Measurements from ENCODE around the gene MAPK8IP1. TPM values are rescaled to one million over a fixed set of nuclear protein-coding genes. Genes with fewer than 3 reads are reported as not detected.

Gene MAPK8IP1
- total and polyA plus RNA-seq, 2 donors (not counting 1 experiment from before 2014, with no cell fraction given), result 2.1 to 4.0 TPM

- H3K9me3 Mint-ChIP-seq (ENCODE audit: insufficient read depth), result no peaks in the 10 kb centered on the region
- H3K4me1 Mint-ChIP-seq, result peaks cover 22% of the 10 kb centered on the region
- peaks cover 70% of the 10 kb centered on the region for H3K79me2 ChIP-seq (ENCODE audit: control insufficient read depth, insufficient read depth, low read length)
- intact Hi-C loops (cut with micrococcal nuclease), result no loop called here
- 96% methylated on average over 5 of the region's 6 CpGs for WGBS (ENCODE audit: insufficient coverage)
- H3K27ac Mint-ChIP-seq, result no peak overlapping the region
- no peaks in the 10 kb centered on the region for H3K9me3 ChIP-seq (ENCODE audit: control extremely low read depth in 1 of 3, control insufficient read depth in 2 of 3, insufficient read depth in 1 of 3, low read length in 2 of 3)
- POLR2A ChIA-PET, result no interaction called here
- DNase-seq, result no peak
- peaks cover 94% of the 10 kb centered on the region for H4K20me1 ChIP-seq (ENCODE audit: control insufficient read depth, insufficient read depth, low read length, poor library complexity, severe bottlenecking)
- H3K9ac ChIP-seq (ENCODE audit: low read length), result no peak overlapping the region
- no peak overlapping the region for H3K4me3 ChIP-seq (ENCODE audit: control extremely low read depth in 1 of 5, extremely low read depth in 1 of 5, insufficient read depth in 1 of 5, low read depth in 2 of 5, low read length in 4 of 5)
- H3K27me3 Mint-ChIP-seq, result no peaks in the 10 kb centered on the region
- peaks cover 0 to 63% of the 10 kb centered on the region in 2 experiments for H3K36me3 ChIP-seq (replicated peaks in 1 of 2; ENCODE audit: control extremely low read depth in 1 of 2, control insufficient read depth in 1 of 2, extremely low read depth in 1 of 2, insufficient read depth in 2 of 2, low read length in 1 of 2)
- TF ChIP-seq, protein P1, sequence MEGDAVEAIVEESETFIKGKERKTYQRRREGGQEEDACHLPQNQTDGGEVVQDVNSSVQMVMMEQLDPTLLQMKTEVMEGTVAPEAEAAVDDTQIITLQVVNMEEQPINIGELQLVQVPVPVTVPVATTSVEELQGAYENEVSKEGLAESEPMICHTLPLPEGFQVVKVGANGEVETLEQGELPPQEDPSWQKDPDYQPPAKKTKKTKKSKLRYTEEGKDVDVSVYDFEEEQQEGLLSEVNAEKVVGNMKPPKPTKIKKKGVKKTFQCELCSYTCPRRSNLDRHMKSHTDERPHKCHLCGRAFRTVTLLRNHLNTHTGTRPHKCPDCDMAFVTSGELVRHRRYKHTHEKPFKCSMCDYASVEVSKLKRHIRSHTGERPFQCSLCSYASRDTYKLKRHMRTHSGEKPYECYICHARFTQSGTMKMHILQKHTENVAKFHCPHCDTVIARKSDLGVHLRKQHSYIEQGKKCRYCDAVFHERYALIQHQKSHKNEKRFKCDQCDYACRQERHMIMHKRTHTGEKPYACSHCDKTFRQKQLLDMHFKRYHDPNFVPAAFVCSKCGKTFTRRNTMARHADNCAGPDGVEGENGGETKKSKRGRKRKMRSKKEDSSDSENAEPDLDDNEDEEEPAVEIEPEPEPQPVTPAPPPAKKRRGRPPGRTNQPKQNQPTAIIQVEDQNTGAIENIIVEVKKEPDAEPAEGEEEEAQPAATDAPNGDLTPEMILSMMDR (IDR thresholded peaks at IDR 0.05), result no peak
- no peak for TF ChIP-seq EZH2 (IDR thresholded peaks at IDR 0.05; ENCODE audit: borderline replicate concordance, insufficient read depth, low read depth, low read length, poor library complexity, severe bottlenecking)
- ATAC-seq (ENCODE audit: low read depth), result no peak
- no peaks in the 10 kb centered on the region for H3K27me3 ChIP-seq (replicated peaks in 1 of 4; ENCODE audit: control extremely low read depth in 1 of 4, control insufficient read depth in 3 of 4, insufficient read depth in 4 of 4, low read length in 3 of 4)
- no peak overlapping the region for H3K4me2 ChIP-seq (replicated peaks; ENCODE audit: low read depth, low read length, poor library complexity, severe bottlenecking)
- no peak overlapping the region for H3K27ac ChIP-seq (ENCODE audit: low read length in 2 of 2)
- H3K4me1 ChIP-seq (ENCODE audit: control insufficient read depth in 2 of 2, insufficient read depth in 2 of 2, low read length in 2 of 2), result peaks cover 15 to 16% of the 10 kb centered on the region in 2 donors
- CTCF ChIA-PET, result interaction anchor here (1.0 to 1.6 kb wide), 2 partner anchors 84 to 147 kb away, joined by 3 to 4 read pairs; no protein-coding TSS in a partner anchor
- H3K4me3 Mint-ChIP-seq, result no peak overlapping the region
- no peak overlapping the region for H2AFZ ChIP-seq (ENCODE audit: insufficient read depth, low read depth, low read length, poor library complexity, severe bottlenecking)
These were observed 29.4 kb upstream of the MAPK8IP1 start for GRCh38 chr11:45856044-45856468.

- Mint-ChIP-seq H3K4me1 (peaks cover 5% of the 10 kb centered on the region), H3K9me3 (ENCODE audit: insufficient read depth) (no peaks in the 10 kb centered on the region), H3K27ac (no peak overlapping the region), H3K4me3 (no peak overlapping the region), H3K27me3 (no peaks in the 10 kb centered on the region)
- peaks cover under 1 to 2% of the 10 kb centered on the region in 2 donors for H3K4me1 ChIP-seq (ENCODE audit: control insufficient read depth in 2 of 2, insufficient read depth in 2 of 2, low read length in 2 of 2)
- no peak overlapping the region for H2AFZ ChIP-seq (ENCODE audit: insufficient read depth, low read depth, low read length, poor library complexity, severe bottlenecking)
- 82% methylated on average over 1 of the region's 2 CpGs for WGBS (ENCODE audit: insufficient coverage)
- no peak for TF ChIP-seq EZH2 (IDR thresholded peaks at IDR 0.05; ENCODE audit: borderline replicate concordance, insufficient read depth, low read depth, low read length, poor library complexity, severe bottlenecking)
- TF ChIP-seq, protein P1 (IDR thresholded peaks at IDR 0.05), result no peak
- peaks cover 51% of the 10 kb centered on the region for H3K79me2 ChIP-seq (ENCODE audit: control insufficient read depth, insufficient read depth, low read length)
- H3K9me3 ChIP-seq (ENCODE audit: control extremely low read depth in 1 of 3, control insufficient read depth in 2 of 3, insufficient read depth in 1 of 3, low read length in 2 of 3), result no peaks in the 10 kb centered on the region
- H3K4me2 ChIP-seq (replicated peaks; ENCODE audit: low read depth, low read length, poor library complexity, severe bottlenecking), result no peak overlapping the region
- no peak overlapping the region for H3K27ac ChIP-seq (ENCODE audit: low read length in 2 of 2)
- H3K27me3 ChIP-seq (replicated peaks in 1 of 4; ENCODE audit: control extremely low read depth in 1 of 4, control insufficient read depth in 3 of 4, insufficient read depth in 4 of 4, low read length in 3 of 4), result no peaks in the 10 kb centered on the region
- peaks cover 78% of the 10 kb centered on the region for H4K20me1 ChIP-seq (ENCODE audit: control insufficient read depth, insufficient read depth, low read length, poor library complexity, severe bottlenecking)
- ChIA-PET CTCF (interaction anchor here (1.4 to 1.6 kb wide), 3 partner anchors 11 to 149 kb away, joined by 4 to 7 read pairs (median 6); partner anchors contain the start of gene CRY2), POLR2A (no interaction called here)
- no peak for ATAC-seq (ENCODE audit: low read depth)
- no peak overlapping the region for H3K4me3 ChIP-seq (ENCODE audit: control extremely low read depth in 1 of 5, extremely low read depth in 1 of 5, insufficient read depth in 1 of 5, low read depth in 2 of 5, low read length in 4 of 5)
- peaks cover 1 to 83% of the 10 kb centered on the region in 2 experiments for H3K36me3 ChIP-seq (replicated peaks in 1 of 2; ENCODE audit: control extremely low read depth in 1 of 2, control insufficient read depth in 1 of 2, extremely low read depth in 1 of 2, insufficient read depth in 2 of 2, low read length in 1 of 2)
- DNase-seq, result no peak
- H3K9ac ChIP-seq (ENCODE audit: low read length), result no peak overlapping the region
- intact Hi-C loops (cut with micrococcal nuclease), result no loop called here
These were observed 27.4 kb upstream of the MAPK8IP1 start for GRCh38 chr11:45857961-45858474.

Measured in B cell (primary cell).